Measurements from ENCODE around the gene LPIN1.

DNA sequence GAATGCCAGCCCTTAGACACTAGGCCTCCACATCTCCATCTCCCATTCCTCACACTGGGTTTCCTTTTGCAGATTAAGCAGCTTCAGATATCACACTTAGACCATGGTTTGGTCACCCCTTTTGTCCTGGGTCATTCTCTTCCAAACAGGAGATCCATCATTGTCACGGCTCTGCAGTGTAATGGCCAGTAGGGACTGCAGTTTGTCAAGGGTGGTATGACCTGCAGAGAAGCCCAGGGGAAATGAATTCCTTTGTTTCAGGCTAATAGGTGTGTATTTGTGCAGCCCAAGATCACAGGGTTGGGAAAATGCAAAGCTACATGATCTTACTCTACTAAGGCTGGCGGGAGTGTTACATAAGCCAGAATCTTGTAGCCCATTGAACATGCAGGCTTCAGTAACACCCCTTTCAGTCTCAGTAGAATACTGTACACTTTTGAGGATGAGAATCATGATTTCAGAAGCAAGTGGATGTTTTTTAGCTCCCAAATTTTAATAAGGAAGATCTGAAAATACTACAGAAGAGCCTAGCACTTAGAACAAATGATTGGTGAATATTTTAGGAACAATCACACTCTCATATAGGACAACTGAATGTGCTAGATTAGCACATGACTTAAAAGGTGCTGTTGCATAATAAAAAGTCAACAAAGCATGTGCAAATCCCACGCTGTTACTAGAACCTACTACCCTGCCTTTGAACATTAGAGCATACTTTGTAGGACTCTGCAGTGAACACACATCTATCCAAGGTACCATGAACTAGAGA, 24.0 kb upstream of the LPIN1 start:
- TF ChIP-seq, protein P1, sequence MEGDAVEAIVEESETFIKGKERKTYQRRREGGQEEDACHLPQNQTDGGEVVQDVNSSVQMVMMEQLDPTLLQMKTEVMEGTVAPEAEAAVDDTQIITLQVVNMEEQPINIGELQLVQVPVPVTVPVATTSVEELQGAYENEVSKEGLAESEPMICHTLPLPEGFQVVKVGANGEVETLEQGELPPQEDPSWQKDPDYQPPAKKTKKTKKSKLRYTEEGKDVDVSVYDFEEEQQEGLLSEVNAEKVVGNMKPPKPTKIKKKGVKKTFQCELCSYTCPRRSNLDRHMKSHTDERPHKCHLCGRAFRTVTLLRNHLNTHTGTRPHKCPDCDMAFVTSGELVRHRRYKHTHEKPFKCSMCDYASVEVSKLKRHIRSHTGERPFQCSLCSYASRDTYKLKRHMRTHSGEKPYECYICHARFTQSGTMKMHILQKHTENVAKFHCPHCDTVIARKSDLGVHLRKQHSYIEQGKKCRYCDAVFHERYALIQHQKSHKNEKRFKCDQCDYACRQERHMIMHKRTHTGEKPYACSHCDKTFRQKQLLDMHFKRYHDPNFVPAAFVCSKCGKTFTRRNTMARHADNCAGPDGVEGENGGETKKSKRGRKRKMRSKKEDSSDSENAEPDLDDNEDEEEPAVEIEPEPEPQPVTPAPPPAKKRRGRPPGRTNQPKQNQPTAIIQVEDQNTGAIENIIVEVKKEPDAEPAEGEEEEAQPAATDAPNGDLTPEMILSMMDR (IDR thresholded peaks at IDR 0.05): no peak
- TF ChIP-seq EP300 (IDR thresholded peaks at IDR 0.05): no peak
- TF ChIP-seq POLR2A (IDR thresholded peaks at IDR 0.05; ENCODE audit: low read depth): no peak
- no peak for TF ChIP-seq POLR2AphosphoS5 (IDR thresholded peaks at IDR 0.05)

Measured in esophagus muscularis mucosa (tissue), 4 donors.